ENCODE data around the gene IL2.

The IL2 gene

DNA sequence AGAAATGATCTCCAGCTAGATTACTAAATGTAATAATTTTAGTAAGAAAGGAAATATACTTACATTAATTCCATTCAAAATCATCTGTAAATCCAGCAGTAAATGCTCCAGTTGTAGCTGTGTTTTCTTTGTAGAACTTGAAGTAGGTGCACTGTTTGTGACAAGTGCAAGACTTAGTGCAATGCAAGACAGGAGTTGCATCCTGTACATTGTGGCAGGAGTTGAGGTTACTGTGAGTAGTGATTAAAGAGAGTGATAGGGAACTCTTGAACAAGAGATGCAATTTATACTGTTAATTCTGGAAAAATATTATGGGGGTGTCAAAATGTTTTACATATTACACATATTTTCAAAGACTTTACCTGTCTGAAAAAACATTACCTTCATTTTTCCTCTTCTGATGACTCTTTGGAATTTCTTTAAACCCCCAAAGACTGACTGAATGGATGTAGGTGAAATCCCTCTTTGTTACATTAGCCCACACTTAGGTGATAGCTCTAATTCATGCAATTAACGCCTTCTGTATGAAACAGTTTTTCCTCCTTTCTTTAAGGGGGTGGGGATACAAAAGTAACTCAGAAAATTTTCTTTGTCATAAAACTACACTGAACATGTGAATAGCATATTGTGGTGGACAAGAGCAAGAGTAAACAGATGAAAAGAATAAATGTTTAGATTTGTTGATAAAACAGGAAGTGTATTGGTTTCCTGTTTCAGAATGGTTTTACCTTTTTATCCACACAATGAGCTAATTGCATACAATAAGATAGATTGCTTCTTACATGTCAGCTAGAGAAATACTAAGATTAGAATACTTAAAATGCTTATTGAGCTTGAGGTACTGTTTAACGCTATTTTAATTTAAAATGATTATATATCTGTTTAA is at the start of gene IL2:
Gene IL2 (minus strand): TSS at position 495 of the 886 bp plus-strand sequence. CDS start 285 bp downstream, at position 210.
- DNase-seq: no peak

DNA sequence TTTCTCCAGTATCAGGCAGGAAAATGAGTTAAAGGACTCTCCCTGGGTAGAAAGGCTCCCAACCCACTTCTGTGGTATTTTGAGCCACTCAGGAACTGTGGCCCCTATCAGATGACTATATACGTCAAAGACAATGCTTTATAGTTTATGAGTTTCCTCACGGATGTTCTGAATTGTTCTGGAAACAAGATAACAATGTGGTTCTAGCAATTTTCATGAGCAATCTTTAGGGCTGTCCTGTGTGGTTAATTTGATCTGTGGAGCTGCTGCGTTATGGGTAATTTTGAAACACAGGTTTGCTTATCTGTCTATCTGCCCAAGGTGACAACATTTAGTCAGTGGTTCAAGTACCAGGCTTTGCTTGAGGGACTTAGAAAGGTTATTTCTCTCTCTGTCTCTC is 46.7 kb upstream of the IL2 start:
- DNase-seq: no peak

DNA sequence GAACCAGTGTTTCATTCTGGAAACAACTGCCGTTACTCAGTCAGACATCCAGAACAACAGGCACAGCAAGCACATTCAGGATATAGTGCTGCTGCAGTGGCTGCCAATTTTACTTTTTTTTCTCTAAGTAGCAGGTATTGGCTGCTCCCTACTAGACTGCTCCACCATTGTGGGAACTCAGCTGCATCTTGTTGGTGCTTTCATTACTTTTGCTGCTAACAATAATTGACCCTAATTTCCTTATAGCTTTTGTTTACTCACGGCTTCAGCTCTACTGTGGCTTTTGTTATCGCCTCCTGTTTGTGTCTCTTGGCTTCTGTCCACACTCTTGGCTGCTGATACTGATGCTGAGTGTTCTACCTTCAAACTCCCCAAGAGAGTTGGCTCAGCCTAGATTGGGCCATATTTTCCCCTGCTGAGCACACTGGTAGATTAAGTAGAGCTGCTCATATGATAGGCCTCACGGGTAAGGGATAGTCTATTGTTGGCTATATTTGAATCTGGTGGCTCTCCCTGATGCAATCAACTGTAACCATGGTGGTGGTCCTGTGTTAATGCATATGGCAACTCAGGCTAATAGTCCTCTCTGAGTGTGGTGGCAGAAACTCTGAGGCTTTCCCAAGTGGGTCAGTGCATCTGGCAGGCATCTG is 44.5 kb upstream of the IL2 start:
- DNase-seq: no peak

DNA sequence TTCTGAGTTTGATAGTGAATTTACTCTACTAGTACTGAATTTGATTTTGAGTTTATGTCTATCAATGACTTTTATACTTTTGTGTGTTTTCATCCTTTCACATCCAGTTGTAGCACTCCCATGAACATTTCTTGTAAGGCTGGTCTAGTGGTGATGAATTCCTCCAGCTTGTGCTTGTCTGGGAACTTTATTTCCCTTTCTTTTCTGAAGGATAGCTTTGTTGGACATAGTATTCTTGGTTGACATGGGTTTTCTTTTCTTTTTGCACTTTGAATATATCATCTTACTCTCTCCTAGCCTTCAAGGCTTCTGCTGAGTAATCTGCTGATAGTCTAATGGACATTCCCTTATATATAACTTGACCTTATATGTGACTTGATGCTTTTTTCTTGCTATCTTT is 32.5 kb upstream of the IL2 start:
- no peak for DNase-seq

DNA sequence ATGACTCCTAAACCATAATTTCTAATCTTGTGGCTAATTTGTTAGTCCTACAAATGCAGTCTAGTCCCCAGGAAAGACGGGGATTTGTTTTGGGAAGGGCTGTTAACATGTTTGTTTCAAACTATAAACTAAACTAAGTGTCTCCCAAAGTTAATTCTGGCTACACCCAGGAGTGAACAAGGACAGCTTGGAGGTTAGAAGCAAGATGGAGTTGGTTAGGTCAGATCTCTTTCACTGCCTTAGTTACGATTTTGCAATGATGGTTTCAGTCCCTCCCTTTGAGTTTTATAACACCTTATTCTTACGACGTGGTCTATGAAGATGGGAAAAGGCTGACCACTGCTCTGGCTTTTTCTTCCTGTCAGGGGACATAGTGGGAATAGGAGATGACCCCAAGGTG is 27.0 kb upstream of the IL2 start:
- no peak for DNase-seq

DNA sequence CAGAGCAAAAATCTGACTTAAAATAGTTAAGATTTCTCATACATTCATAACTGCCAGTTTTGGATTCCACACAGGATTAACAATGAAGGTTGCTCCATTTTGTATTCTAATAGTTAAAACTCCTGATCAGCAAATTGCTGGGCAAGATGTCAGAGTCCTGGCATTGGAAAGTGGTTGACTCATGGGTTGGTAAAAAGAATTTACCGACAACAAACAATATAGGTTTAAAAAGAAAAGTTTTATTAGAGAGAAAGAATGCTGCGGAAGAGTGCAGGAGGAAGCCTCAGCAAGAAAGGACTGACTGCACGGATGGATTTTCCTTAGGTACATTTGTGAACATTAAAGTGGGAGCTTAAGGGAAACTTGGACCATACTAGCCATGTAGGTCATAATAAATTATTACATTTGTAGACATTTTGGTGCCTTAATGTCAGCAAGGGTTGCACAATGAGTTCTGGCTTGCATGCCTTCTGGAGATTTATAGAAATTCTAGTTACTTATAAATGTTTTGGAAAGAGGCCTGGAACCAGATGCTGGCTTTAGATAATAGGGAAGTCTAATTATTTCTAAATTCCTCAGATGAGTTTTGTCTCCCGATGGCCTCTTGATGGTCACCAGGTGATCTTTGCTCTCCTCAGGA is 25.4 kb upstream of the IL2 start:
- no peak for DNase-seq

DNA sequence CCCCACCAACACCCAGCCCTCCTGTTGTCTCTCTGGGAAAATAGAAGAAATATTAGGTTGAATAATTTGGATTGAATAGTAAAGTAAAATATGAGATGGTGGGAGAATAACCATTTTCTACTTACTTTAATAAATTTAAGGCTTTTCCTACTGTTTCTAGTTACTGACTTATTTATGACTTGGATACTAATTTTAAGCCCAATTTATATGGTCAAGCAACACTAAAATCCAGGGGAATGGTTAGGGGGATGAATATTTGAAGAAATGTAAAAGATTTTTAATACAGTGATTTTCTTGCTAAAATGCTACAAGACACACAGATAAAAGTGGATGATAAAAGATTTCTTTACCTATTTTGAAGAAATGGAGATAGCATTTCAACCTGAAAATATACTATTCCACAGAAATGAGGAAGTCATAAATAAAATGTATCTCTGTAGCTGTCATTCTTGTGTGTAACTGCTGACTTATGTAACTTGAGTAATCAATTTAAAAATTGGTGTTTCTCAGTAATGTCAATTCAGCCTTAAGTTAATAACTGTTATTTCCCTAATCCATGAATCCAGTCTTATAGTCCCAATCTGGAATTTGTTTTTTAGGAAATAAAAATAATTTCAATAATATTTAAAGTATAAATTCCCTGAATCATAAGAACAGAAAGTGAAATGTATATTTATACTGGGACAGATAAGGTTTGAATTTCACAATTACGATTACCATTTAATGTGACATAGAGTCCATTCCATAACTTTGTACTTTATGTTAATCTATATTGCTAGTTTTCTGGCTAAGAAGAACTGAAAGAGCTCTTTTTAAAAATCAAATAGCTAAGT is 24.3 kb upstream of the IL2 start:
- DNase-seq: peak in 1 of 3 donors; percentile 3

DNA sequence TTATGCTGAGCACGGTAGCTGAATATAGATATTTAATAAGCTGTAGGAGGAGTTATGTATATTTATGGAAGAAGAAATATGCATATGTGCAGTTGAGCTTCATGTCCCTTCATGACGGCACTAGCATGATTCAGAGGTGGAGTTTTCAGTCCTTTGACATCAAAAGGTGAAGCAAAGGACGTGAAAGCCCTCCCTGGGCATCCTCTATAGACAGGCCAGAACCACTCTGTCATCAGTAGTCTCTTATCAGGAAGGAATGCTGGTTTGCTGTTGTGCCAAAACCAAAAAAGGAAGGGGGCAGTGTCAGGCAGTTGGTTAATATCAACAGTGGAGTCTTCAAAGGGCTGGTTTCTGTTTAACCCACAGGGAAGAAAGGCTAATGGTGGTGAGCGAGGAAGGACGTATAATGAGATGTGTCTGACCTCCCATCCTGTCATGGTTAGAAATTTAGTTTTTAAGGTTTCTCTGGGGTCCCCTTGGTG is 23.5 kb upstream of the IL2 start:
- DNase-seq: no peak

DNA sequence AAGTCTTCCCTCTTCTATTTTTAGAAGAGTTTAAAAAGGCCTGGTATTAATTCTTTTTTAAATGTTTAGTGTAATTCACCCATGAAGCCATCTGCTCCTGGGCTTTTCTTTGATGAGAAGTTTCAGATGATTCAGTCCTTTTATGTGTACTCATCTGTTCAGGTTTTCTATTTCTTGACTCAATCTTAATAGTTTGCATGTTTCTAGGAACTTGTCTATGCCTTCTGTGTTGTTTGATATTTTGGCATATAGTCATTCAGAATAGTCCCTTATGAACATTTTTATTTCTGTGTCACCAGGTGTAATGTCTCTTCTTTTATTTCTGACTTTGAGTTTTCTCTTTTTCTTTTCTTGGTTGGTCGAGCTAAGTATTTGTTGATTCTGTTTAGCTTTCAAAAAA is 20.2 kb upstream of the IL2 start:
- DNase-seq: no peak

DNA sequence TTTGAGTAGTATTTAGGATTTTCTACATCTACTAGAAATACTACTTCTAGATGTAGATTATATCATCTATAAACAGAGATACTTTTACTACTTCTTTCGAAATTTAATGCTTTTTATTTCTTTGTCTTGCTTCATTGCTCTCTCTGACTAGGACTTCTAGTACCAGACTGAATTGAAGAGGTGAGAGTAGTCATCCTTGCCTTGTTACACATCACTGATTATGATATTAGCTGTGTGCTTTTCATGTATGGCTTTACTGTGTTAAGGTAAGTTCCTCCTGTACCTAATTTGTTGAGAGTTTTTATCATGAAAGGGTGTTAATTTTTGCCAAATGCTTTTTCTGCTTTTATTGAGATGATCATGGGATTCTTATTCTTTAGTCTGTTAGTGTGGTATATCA is 19.6 kb upstream of the IL2 start:
- DNase-seq: no peak

DNA sequence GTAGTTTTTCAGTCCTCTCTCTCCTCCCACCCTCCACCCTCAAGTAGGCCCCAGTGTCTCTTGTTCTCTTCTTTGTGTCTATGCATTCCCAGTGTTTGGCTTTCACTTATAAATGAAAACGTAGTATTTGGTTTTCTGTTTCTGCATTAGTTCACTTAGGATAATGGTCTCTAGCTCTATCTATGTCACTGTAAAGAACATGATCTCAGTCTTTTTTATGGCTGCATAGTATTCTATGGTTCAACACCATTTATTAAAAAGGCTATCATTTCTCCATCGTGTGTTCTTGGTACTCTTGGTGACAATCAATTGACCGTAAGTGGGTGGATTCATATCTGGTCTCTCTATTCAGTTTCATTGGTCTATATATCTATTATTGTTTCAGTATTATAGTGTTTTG is 18.7 kb upstream of the IL2 start:
- DNase-seq: no peak

DNA sequence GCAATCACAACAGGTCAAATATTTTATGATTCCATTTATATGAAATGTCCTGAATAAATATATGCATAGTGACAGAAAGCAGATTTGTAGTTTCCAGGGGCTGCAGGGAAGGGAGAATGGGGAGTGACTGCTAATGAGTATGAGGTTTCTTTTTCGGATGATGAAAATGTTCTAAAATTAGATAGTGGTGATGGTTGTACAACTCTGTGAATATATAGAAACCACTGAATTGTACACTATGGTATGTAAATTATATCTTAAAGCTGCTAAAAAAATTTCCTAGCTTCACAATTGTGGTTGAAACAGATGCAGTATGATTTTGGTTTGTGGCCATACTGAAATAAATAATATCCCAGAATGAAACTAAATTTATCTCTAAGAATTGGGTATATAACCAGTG is 12.9 kb upstream of the IL2 start:
- DNase-seq: no peak

DNA sequence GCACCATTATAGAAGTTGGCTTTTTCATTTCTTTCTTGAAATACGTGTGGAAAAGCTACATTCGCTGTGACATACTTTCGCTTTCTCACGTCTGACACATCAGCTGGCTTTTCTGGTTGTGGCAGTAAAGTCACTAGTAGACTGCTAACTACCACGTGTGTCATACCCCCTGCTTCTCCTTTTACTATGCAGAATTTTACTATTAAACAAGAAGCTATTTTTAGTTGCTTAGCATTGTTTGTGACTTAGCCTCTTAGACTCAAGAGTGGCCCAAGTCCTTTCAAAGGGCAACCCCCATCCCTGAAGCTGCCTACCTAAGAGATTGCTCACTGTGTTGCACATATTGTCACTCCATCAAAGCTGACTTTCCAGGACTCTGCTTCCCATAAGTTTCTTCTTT is 2.1 kb upstream of the IL2 start:
- peak; percentile 69 to 82 (median 71) for DNase-seq

DNA sequence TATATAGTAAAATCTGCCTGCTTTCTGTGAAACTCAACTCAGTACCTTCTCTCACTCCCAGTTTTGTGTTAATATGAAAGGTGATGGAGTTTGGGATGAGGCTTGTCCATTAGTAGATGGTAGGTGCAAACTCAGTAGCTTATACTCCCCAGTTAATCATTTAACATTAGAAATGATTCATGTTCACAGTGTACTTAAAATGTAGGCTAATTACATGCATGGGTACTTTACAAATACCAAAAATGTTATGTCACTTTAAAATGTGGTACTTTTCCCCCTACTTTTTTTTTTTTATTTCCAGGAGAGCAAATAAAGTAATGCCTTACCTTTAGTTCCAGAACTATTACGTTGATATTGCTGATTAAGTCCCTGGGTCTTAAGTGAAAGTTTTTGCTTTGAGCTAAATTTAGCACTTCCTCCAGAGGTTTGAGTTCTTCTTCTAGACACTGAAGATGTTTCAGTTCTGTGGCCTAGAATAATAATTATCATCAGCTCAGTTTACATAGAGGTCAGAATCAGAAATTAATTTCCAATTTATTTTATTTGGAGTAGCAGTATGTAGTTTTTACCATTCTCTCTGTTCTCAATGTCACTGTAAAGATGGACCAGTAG is 3.0 kb downstream of the IL2 start:
- DNase-seq: no peak

DNA sequence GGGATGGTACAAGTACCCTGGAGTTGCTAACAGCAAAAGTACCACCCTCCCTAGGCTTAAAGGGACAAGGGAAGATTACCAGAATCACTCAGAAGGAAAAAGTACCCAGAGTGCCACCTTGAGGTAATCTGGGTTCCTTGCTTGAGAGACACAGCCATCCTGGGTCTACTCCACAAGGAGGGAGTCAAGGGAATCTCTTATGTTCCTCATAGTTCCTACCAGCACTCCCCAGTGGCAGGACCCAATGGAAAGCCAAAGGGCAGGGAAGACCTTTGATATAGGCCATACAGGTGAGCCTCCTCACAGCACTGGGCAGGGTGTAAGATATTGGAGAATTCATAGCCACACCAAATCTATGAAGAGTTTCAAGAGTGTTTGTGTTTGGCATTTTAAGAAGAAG is 5.7 kb downstream of the IL2 start:
- DNase-seq: no peak

DNA sequence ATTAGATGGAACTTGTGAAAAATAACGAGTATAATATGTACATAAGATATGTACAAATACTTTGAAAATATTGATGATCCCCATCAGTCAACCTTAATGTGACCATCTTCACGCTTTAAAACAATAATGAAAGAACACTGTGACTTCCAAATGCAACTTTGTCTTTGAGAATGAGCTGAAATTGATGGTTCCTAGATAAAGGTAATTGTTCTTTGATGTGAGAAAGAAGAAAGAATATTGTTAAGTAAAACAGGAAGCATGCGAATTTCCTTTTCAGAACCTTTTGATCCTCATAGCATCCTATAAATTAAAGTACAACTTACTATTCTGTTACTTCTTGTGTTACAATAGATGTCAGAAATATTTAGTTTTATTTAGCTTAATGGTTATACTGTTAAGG is 22.2 kb downstream of the IL2 start:
- DNase-seq: no peak

DNA sequence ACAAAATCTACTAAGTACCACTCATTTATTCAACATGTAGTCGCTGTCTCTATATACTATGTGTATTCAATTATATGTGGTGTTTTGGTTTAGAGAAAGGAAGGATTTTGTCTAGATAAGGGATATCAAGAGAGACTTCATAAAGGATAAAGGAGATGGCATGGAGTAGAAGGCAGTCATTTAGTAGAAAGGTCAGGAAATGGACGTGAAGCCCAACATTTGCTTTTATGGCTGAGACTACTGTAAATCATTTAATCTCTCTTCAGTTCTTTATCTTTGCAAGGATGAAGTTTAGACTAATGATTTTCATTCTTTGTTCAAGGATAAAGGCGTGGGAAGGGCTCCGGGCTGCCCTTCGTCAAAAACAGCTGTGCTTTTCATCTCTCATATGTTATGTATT is 25.2 kb downstream of the IL2 start:
- DNase-seq: no peak

DNA sequence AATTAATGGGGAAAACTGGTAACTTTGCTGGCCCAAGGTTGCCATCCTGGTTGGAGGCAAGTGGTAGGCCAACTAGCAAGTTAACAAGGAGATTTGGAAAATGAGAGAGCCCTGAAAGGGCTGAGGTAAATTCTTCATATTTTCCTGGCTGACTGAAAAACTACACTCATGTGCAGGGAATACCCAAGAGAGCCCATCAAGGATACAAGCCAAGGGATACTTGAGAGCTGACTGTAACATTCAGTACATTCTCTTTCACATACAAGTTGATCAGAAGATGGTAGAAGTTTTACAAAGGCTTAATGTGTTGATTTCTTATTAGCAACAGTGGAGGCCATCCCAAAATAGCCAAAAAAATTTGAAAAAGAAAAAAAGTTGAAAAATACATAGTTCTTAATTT is 33.3 kb downstream of the IL2 start:
- no peak for DNase-seq

DNA sequence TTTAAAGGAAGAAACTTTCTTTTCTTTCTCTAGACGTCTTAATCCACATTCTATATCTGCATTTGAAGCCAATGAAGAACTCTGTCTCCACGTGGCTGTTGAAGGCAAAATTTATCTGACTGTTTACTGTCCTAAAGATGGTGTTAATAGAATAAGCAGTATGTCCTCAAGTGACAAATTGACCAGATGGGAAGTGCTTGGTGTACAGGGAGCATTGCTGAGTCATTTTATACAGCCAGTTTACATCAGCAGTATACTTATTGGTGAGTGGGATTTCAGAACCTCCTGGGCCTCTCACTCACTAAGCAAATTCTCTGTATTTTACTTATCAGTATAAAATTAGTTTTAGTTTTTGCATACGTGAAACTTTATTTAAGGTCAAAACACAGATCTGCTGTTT is 44.0 kb downstream of the IL2 start:
- DNase-seq: no peak

DNA sequence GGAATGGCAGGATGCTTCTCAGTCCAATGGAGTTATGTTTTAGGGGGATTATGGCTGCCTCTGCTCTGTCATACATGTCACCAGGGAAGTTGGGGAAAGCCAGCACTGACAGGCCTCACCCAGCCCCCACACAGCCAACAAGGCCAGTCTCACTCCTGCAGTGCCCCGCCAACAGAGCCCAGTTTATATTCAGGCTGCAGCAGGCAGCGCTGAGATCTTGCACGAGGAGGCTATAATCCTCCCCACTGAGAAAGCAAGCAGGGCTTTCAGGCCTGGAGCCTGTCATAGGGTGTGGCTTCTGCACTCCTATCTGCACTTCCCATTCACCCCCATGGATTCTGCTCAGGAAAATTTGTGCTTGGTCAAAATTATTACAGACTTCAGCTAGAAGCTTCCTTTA is 52.7 kb downstream of the IL2 start:
- DNase-seq: no peak
